ENCODE results near the gene MAOA. TPM values are rescaled to one million over a fixed set of nuclear protein-coding genes. Genes with fewer than 3 reads are reported as not detected.
A peak's percentile ranks its signal among the peaks of the same experiment; 100 is the strongest.

The MAOA gene
- total and polyA plus RNA-seq, 2 of the 13 experiments (the other 11 are each of a cell fraction or from before 2014, with no cell fraction given): 13.4 to 14.7 TPM

DNA sequence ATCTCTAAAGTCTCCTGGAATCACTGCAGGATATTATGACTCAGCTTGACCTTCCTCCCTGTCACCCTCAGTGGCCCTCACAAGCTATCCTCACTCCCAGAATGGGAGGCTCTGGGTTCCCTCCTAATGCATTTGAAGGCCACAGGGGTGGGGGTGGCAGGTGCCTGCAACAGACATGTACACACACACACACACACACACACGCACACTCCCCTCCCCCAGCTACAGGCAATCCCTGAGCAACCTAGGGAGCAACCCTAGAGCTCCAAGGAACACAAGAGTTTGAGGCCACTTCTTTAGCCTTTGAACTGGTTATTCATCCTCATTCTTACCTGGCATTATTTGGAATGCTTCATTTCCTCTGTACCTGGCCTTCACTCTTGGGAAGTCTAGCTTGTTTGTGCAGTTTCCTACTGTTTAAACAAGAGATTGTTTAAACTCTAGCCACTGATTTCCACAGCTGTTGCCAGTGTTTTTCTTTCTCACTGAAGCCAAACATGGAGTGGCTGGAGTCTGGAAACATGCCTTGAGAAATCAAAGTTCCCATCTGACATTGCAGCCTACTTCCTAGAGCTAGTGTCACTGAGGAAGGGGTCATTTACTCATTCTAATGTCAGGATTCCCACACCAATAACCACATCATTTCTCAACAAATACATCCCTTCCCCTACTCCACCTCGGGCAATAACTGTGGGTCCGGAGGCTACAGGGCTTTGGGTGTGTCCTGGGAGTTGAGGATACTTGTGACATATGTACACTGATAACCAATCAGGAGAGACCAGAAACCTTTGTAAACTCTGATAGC is 37.7 kb downstream of the MAOA start (continued):
- TF ChIP-seq, protein P1, sequence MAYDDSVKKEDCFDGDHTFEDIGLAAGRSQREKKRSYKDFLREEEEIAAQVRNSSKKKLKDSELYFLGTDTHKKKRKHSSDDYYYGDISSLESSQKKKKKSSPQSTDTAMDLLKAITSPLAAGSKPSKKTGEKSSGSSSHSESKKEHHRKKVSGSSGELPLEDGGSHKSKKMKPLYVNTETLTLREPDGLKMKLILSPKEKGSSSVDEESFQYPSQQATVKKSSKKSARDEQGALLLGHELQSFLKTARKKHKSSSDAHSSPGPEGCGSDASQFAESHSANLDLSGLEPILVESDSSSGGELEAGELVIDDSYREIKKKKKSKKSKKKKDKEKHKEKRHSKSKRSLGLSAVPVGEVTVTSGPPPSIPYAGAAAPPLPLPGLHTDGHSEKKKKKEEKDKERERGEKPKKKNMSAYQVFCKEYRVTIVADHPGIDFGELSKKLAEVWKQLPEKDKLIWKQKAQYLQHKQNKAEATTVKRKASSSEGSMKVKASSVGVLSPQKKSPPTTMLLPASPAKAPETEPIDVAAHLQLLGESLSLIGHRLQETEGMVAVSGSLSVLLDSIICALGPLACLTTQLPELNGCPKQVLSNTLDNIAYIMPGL (CRISPR knock-in tag; IDR thresholded peaks at IDR 0.05; ENCODE audit: borderline replicate concordance in 1 of 2, low read depth in 1 of 2): no peak
- TF ChIP-seq FIP1L1 (IDR thresholded peaks at IDR 0.05; ENCODE audit: borderline replicate concordance, insufficient read depth, low read depth, low read length): no peak
- no peak for TF ChIP-seq ZNF761 (CRISPR knock-in tag; conservative IDR thresholded peaks at IDR 0.05)
- peak; percentile 72; the same call in 1 of the 2 replicates for TF ChIP-seq BCL6 (CRISPR knock-in tag; IDR thresholded peaks at IDR 0.05)
- no peak for TF ChIP-seq CENPX (CRISPR knock-in tag; IDR thresholded peaks at IDR 0.05)
- TF ChIP-seq NFE2L1 (CRISPR knock-in tag; IDR thresholded peaks at IDR 0.05; ENCODE audit: borderline replicate concordance): no peak
- TF ChIP-seq ISX (CRISPR knock-in tag; conservative IDR thresholded peaks at IDR 0.05): no peak
- TF ChIP-seq ZIK1 (CRISPR knock-in tag; IDR thresholded peaks at IDR 0.05; ENCODE audit: borderline replicate concordance, low read depth): no peak
- 0 out of 2 replicates have a peak, but pooled peaks have one; percentile 60 for TF ChIP-seq ZNF543 (CRISPR knock-in tag; IDR thresholded peaks at IDR 0.05)
- TF ChIP-seq, protein P2, sequence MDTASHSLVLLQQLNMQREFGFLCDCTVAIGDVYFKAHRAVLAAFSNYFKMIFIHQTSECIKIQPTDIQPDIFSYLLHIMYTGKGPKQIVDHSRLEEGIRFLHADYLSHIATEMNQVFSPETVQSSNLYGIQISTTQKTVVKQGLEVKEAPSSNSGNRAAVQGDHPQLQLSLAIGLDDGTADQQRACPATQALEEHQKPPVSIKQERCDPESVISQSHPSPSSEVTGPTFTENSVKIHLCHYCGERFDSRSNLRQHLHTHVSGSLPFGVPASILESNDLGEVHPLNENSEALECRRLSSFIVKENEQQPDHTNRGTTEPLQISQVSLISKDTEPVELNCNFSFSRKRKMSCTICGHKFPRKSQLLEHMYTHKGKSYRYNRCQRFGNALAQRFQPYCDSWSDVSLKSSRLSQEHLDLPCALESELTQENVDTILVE (CRISPR knock-in tag; IDR thresholded peaks at IDR 0.05): 0 out of 2 replicates have a peak, but pooled peaks have one; percentile 31
- TF ChIP-seq MZF1 (CRISPR knock-in tag; IDR thresholded peaks at IDR 0.05; ENCODE audit: borderline replicate concordance): no peak
- 0 out of 2 replicates have a peak, but pooled peaks have one; percentile 49 for TF ChIP-seq ZNF816 (CRISPR knock-in tag; IDR thresholded peaks at IDR 0.05; ENCODE audit: borderline replicate concordance)
- no peak for TF ChIP-seq RFX5 (IDR thresholded peaks at IDR 0.05; ENCODE audit: low read depth, low read length)
- TF ChIP-seq, protein P3, sequence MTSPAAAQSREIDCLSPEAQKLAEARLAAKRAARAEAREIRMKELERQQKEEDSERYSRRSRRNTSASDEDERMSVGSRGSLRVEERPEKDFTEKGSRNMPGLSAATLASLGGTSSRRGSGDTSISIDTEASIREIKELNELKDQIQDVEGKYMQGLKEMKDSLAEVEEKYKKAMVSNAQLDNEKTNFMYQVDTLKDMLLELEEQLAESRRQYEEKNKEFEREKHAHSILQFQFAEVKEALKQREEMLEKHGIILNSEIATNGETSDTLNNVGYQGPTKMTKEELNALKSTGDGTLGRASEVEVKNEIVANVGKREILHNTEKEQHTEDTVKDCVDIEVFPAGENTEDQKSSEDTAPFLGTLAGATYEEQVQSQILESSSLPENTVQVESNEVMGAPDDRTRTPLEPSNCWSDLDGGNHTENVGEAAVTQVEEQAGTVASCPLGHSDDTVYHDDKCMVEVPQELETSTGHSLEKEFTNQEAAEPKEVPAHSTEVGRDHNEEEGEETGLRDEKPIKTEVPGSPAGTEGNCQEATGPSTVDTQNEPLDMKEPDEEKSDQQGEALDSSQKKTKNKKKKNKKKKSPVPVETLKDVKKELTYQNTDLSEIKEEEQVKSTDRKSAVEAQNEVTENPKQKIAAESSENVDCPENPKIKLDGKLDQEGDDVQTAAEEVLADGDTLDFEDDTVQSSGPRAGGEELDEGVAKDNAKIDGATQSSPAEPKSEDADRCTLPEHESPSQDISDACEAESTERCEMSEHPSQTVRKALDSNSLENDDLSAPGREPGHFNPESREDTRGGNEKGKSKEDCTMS (CRISPR knock-in tag; conservative IDR thresholded peaks at IDR 0.05): no peak
- TF ChIP-seq, protein P4, sequence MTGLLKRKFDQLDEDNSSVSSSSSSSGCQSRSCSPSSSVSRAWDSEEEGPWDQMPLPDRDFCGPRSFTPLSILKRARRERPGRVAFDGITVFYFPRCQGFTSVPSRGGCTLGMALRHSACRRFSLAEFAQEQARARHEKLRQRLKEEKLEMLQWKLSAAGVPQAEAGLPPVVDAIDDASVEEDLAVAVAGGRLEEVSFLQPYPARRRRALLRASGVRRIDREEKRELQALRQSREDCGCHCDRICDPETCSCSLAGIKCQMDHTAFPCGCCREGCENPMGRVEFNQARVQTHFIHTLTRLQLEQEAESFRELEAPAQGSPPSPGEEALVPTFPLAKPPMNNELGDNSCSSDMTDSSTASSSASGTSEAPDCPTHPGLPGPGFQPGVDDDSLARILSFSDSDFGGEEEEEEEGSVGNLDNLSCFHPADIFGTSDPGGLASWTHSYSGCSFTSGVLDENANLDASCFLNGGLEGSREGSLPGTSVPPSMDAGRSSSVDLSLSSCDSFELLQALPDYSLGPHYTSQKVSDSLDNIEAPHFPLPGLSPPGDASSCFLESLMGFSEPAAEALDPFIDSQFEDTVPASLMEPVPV (CRISPR knock-in tag; IDR thresholded peaks at IDR 0.05): no peak
- TF ChIP-seq PRPF4 (IDR thresholded peaks at IDR 0.05; ENCODE audit: low read depth, low read length, poor library complexity, severe bottlenecking): no peak
- no peak; the same call in 1 of the 2 replicates for TF ChIP-seq ZNF788 (CRISPR knock-in tag; IDR thresholded peaks at IDR 0.05; ENCODE audit: borderline replicate concordance)
- TF ChIP-seq ZNF652 (CRISPR knock-in tag; IDR thresholded peaks at IDR 0.05; ENCODE audit: borderline replicate concordance, low read depth): 0 out of 2 replicates have a peak, but pooled peaks have one; percentile 9
- no peak for TF ChIP-seq SRSF4 (IDR thresholded peaks at IDR 0.05; ENCODE audit: low read depth, low read length, poor library complexity, severe bottlenecking)
- TF ChIP-seq, protein P5, sequence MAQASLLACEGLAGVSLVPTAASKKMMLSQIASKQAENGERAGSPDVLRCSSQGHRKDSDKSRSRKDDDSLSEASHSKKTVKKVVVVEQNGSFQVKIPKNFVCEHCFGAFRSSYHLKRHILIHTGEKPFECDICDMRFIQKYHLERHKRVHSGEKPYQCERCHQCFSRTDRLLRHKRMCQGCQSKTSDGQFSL (CRISPR knock-in tag; IDR thresholded peaks at IDR 0.05): peak; percentile 52; the same call in 1 of the 2 replicates
